Astrocyte of the cerebellum (primary cell): ENCODE data around the gene PARVB.

Experiments
- DNase-seq: peaks from one replicate; pipeline ENCODE4 v3.0.0-alpha.2; 2011; ENCODE audit warnings: low read depth
- H3K4me3 ChIP-seq: 2 replicates; pipeline ENCODE4 v1.5.1; 2011; ENCODE audit warnings: mild to moderate bottlenecking, low read depth, low read length, moderate library complexity
- CTCF ChIP-seq: IDR thresholded peaks from 2 replicates; pipeline ENCODE4 v1.5.1; 2012; ENCODE audit warnings: low read length, low read depth, moderate library complexity, mild to moderate bottlenecking; ENCODE audit errors: missing control alignments
- in situ Hi-C: cut with HindIII; loops from 2 replicates; pipeline ENCODE4 v1.10.0; 2017; ENCODE audit warnings: low sequenced_read_pairs

The PARVB gene

DNA sequence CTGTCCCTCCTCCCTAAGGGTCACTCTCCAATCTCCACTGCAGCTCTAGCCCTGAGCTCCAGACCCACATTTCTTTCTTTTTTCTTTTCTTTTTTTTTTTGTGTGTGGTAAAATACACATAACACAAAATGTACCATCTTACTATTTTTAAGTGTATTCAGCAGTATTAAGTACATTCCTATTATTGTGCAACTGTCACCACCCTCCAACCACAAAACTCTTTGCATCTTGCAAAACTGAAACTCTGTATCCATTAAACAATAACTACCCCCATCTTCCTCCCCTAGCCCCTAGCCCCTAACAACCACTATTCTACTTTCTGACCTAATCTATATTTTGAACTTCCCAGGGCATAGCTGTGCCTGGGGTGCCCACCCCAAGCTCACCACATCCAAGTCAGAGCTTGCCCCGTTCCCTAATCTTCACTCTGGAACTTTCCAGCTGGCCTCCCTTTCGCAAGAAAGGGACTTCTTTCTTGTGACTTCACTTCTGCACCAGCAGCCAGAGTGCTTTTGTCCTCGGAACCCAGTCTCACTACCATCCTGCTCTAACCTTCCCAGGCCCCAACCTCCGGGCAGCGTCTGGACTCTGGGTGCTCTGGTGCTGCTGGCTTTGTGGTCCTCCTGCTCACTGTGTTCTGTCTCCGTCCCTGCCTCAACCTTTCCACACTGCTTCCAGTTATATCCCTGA lies 187.3 kb downstream of the PARVB start:
- H3K4me3 ChIP-seq = no peak overlapping the region
- in situ Hi-C loops = no loop called here
- no peak for DNase-seq
- no peak for TF ChIP-seq CTCF

DNA sequence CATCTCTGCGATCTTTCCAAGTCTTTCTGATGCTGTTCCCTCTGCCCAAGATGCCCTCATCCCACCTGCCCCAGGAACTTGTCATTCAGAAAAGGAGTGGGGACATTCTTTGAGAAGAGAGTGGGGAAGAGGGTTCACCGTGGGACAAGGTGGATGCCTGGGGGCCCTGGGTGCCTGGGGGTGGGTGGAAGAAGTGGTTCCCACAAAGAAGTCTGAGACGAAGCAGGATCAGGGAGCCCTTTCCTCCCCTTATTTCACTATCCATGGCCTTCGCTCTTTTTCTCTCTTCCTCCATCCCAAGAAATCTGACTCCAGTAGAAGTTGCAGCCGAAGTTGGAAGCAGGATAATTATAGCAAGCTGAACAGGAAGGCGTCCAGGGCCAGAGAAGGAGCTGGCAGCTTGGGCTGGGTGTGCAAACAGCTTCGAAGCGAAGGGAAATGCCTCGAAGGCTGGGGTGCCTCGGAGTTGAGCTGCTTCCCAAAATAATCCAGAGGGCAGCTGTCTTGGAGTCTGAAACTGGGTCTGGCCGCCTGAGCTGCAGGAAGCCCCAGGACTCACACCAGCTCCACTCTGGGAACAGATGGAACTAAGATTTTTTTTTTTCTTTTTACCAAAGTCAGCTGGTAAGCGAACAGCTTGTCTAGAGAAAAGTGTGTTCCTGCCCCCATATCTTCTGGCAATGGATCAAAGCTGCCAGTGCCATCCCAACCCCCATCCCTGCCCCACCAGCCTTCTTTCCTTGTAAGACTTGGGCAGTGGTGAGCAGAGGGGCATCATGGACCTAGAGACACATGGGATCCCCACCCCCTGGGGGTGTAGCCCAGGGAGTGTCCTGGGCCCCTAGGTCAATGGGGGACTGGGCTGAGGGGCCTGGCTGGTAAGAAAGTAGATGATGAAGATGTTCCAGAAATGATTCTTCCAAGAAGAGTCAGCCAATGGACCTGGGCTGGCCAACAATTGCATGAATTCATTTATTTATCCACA lies 188.1 kb downstream of the PARVB start:
- no peak for TF ChIP-seq CTCF
- no peak for DNase-seq
- H3K4me3 ChIP-seq = no peak overlapping the region
- in situ Hi-C loops = no loop called here

- no peak for TF ChIP-seq CTCF
- H3K4me3 ChIP-seq = no peak overlapping the region
- in situ Hi-C loops = no loop called here
- no peak for DNase-seq
Measured at GRCh38 chr22:44212936-44213335, 188.8 kb downstream of the PARVB start.

DNA sequence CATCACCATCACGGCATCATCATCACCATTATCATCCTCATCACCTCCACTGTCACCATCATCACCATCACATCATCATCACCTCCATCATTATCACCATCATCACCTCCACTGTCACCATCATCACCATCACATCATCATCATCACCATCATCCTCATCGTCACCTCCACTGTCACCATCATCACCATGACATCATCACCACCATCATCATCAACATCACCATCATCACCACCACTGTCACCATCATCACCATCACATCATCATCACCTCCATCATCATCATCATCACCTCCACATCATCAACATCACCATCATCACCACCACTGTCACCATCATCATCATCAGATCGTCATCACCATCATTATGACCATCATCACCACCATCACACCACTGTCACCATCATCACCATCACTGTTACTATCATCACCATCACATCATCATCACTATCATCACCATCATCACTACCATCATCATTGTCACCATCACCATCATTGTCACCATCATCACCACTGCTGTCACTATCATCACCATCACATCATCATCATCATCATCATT lies 189.5 kb downstream of the PARVB start:
- TF ChIP-seq CTCF = no peak
- DNase-seq = no peak
- no peak overlapping the region for H3K4me3 ChIP-seq
- in situ Hi-C loops = no loop called here

- H3K4me3 ChIP-seq = no peak overlapping the region
- TF ChIP-seq CTCF = no peak
- in situ Hi-C loops = no loop called here
- DNase-seq = no peak
Measured at GRCh38 chr22:44214187-44214586, 190.1 kb downstream of the PARVB start.

DNA sequence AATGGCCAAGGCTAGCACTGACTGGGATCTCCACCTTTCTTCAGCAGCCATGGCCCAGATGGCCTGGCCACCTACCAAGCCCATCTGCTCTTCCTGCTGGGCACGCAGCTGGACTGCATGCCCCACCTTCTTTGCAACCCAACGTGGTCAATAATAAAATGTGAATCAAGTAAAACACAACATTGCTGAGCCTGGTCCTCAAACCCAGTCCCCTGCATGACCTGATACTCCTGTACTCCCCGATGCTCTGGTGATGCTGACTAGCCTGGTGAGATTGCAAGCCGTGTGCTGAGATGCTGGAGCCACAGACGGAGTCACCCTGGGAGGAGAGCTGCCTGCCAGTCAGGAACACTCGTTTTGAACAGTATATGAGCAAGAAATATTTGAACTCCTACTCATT lies 190.7 kb downstream of the PARVB start:
- no peak for DNase-seq
- in situ Hi-C loops = no loop called here
- H3K4me3 ChIP-seq = no peak overlapping the region
- TF ChIP-seq CTCF = no peak
